GM19025 (cell line): ENCODE measurements around the gene DNAJB9.

Experiments used
- ATAC-seq: cut with Tn5 transposase; IDR thresholded peaks from one replicate; pipeline ENCODE4 v1.9.1; 2021; ENCODE audit warnings: mild to moderate bottlenecking, low read depth, moderate library complexity; ENCODE audit not compliant: unreplicated experiment

DNAJB9 gene

GRCh38 chr7:108604307-108605077 is 34.8 kb downstream of the DNAJB9 start:
- no peak for ATAC-seq

- ATAC-seq: no peak
Measured at GRCh38 chr7:108605559-108606201, 36.0 kb downstream of the DNAJB9 start.

GRCh38 chr7:108609643-108610042 is 40.0 kb downstream of the DNAJB9 start:
- no peak for ATAC-seq

- ATAC-seq: no peak
Measured at GRCh38 chr7:108611268-108611667, 41.6 kb downstream of the DNAJB9 start.

- no peak for ATAC-seq
Measured at GRCh38 chr7:108613147-108613948, 43.7 kb downstream of the DNAJB9 start.

- ATAC-seq: no peak
Measured at GRCh38 chr7:108613949-108614381, 44.3 kb downstream of the DNAJB9 start.

GRCh38 chr7:108614896-108615295 is 45.2 kb downstream of the DNAJB9 start:
- no peak for ATAC-seq

GRCh38 chr7:108618056-108618455 is 48.4 kb downstream of the DNAJB9 start:
- ATAC-seq: no peak

- peak; percentile 62 for ATAC-seq
Measured at GRCh38 chr7:108623220-108623619, 53.5 kb downstream of the DNAJB9 start.
